ENCODE data around the gene PITPNC1. TPM values are rescaled to one million over a fixed set of nuclear protein-coding genes. Genes with fewer than 3 reads are reported as not detected.

Gene PITPNC1
- total RNA-seq, 1 experiment from 2014 or later = 20.8 TPM

GRCh38 chr17:67521775-67522069 lies 144.6 kb downstream of the PITPNC1 start:
- no peaks in the 10 kb centered on the region for H3K36me3 ChIP-seq (ENCODE audit: control insufficient read depth, insufficient read depth, low read length)
- intact Hi-C loops (cut with micrococcal nuclease; ENCODE audit: unreplicated experiment) (no loop called here), in situ Hi-C loops (cut with HindIII; ENCODE audit: low pct_unique_long_range_greater_than_20kb, low sequenced_read_pairs) (no loop called here)
- no peak for TF ChIP-seq TCF7L2 (IDR thresholded peaks at IDR 0.05; ENCODE audit: low read depth, low read length)
- ATAC-seq = no peak
- ChIA-PET POLR2A (no interaction called here), CTCF (interaction anchor here (0.5 kb wide), 1 partner anchor 348 kb away, joined by 7 read pairs; no protein-coding TSS in a partner anchor)
- no peaks in the 10 kb centered on the region for H3K27me3 ChIP-seq (ENCODE audit: control insufficient read depth, insufficient read depth, low read length)
- H3K4me1 ChIP-seq (ENCODE audit: control insufficient read depth, insufficient read depth, low read length) = no peaks in the 10 kb centered on the region; the same call in 1 of the 2 replicates
- no peak overlapping the region for H3K27ac ChIP-seq (ENCODE audit: low read length)
- H3K9me3 ChIP-seq (ENCODE audit: control insufficient read depth, insufficient read depth, low read depth, low read length) = no peaks in the 10 kb centered on the region
- no TSS peak for BruUV-seq (replicated peaks)
- no peak for DNase-seq (ENCODE audit: low read depth, low spot score)
- no peak overlapping the region for H3K4me3 ChIP-seq (ENCODE audit: low read depth in 2 of 2, low read length in 2 of 2)

DNA sequence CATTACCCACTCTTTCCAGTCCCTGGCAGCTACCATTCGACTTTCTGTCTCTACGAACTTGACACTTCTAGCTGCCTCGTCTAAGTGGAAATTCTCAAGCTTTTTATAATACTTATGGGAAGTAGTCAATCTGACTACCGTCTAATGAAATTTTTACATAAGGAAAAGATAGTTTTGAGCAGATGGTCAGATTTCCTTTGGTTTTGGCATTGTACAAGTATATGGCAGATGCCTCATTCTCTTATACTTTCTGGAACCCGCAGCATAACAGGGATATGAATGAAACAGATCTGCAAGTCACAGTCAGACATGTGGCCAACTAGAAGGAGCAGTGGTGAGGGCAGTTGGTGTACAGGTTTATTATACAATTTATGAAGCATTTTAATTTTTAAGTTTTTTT lies 146.0 kb downstream of the PITPNC1 start:
- ATAC-seq (no peak), DNase-seq (ENCODE audit: low read depth, low spot score) (no peak)
- CTCF ChIA-PET = no interaction called here
- Histone ChIP-seq H3K9me3 (ENCODE audit: control insufficient read depth, insufficient read depth, low read depth, low read length) (no peaks in the 10 kb centered on the region), H3K36me3 (ENCODE audit: control insufficient read depth, insufficient read depth, low read length) (no peaks in the 10 kb centered on the region), H3K27ac (ENCODE audit: low read length) (no peak overlapping the region), H3K4me1 (ENCODE audit: control insufficient read depth, insufficient read depth, low read length) (no peaks in the 10 kb centered on the region; the same call in 1 of the 2 replicates), H3K27me3 (ENCODE audit: control insufficient read depth, insufficient read depth, low read length) (no peaks in the 10 kb centered on the region), H3K4me3 (ENCODE audit: low read depth in 2 of 2, low read length in 2 of 2) (no peak overlapping the region)
- in situ Hi-C loops (cut with HindIII; ENCODE audit: low pct_unique_long_range_greater_than_20kb, low sequenced_read_pairs) = no loop called here
- BruUV-seq (replicated peaks) = no TSS peak
- TF ChIP-seq POLR2AphosphoS5 (IDR thresholded peaks at IDR 0.05; ENCODE audit: low read depth, low read length) (no peak), TCF7L2 (IDR thresholded peaks at IDR 0.05; ENCODE audit: low read depth, low read length) (no peak), SIN3A (IDR thresholded peaks at IDR 0.05; ENCODE audit: borderline replicate concordance, insufficient read depth, low read depth, low read length) (no peak), CTCF (IDR thresholded peaks at IDR 0.05) (no peak)
- TF ChIP-seq, protein P1, sequence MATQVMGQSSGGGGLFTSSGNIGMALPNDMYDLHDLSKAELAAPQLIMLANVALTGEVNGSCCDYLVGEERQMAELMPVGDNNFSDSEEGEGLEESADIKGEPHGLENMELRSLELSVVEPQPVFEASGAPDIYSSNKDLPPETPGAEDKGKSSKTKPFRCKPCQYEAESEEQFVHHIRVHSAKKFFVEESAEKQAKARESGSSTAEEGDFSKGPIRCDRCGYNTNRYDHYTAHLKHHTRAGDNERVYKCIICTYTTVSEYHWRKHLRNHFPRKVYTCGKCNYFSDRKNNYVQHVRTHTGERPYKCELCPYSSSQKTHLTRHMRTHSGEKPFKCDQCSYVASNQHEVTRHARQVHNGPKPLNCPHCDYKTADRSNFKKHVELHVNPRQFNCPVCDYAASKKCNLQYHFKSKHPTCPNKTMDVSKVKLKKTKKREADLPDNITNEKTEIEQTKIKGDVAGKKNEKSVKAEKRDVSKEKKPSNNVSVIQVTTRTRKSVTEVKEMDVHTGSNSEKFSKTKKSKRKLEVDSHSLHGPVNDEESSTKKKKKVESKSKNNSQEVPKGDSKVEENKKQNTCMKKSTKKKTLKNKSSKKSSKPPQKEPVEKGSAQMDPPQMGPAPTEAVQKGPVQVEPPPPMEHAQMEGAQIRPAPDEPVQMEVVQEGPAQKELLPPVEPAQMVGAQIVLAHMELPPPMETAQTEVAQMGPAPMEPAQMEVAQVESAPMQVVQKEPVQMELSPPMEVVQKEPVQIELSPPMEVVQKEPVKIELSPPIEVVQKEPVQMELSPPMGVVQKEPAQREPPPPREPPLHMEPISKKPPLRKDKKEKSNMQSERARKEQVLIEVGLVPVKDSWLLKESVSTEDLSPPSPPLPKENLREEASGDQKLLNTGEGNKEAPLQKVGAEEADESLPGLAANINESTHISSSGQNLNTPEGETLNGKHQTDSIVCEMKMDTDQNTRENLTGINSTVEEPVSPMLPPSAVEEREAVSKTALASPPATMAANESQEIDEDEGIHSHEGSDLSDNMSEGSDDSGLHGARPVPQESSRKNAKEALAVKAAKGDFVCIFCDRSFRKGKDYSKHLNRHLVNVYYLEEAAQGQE (IDR thresholded peaks at IDR 0.05; ENCODE audit: insufficient read depth in 1 of 2, low read depth in 2 of 2, low read length in 1 of 2) = no peak
- intact Hi-C loops (cut with micrococcal nuclease; ENCODE audit: unreplicated experiment) = no loop called here
- POLR2A ChIA-PET = no interaction called here

- Histone ChIP-seq H3K36me3 (ENCODE audit: control insufficient read depth, insufficient read depth, low read length) (no peaks in the 10 kb centered on the region), H3K27ac (ENCODE audit: low read length) (no peak overlapping the region), H3K4me3 (ENCODE audit: low read depth in 2 of 2, low read length in 2 of 2) (no peak overlapping the region), H3K9me3 (ENCODE audit: control insufficient read depth, insufficient read depth, low read depth, low read length) (no peaks in the 10 kb centered on the region), H3K4me1 (ENCODE audit: control insufficient read depth, insufficient read depth, low read length) (peaks cover 4% of the 10 kb centered on the region), H3K27me3 (ENCODE audit: control insufficient read depth, insufficient read depth, low read length) (no peaks in the 10 kb centered on the region)
- in situ Hi-C loops (cut with HindIII; ENCODE audit: low pct_unique_long_range_greater_than_20kb, low sequenced_read_pairs) = no loop called here
- DNase-seq (ENCODE audit: low read depth, low spot score) = no peak
- BruUV-seq (replicated peaks) = TSS peak; percentile 56
- TF ChIP-seq CTCF (IDR thresholded peaks at IDR 0.05) (no peak), POLR2AphosphoS5 (IDR thresholded peaks at IDR 0.05; ENCODE audit: low read depth, low read length) (no peak), SIN3A (IDR thresholded peaks at IDR 0.05; ENCODE audit: borderline replicate concordance, insufficient read depth, low read depth, low read length) (no peak), TCF7L2 (IDR thresholded peaks at IDR 0.05; ENCODE audit: low read depth, low read length) (no peak)
- TF ChIP-seq, protein P1 (IDR thresholded peaks at IDR 0.05; ENCODE audit: insufficient read depth in 1 of 2, low read depth in 2 of 2, low read length in 1 of 2) = no peak
- POLR2A ChIA-PET = no interaction called here
- CTCF ChIA-PET = no interaction called here
- ATAC-seq = no peak
- intact Hi-C loops (cut with micrococcal nuclease; ENCODE audit: unreplicated experiment) = no loop called here
Measured at GRCh38 chr17:67525239-67526135, 148.4 kb downstream of the PITPNC1 start.

Data from Panc1 (cell line).